ENCODE results near the gene CAMK2D.
A peak's percentile ranks its signal among the peaks of the same experiment; 100 is the strongest.

CAMK2D gene

DNA sequence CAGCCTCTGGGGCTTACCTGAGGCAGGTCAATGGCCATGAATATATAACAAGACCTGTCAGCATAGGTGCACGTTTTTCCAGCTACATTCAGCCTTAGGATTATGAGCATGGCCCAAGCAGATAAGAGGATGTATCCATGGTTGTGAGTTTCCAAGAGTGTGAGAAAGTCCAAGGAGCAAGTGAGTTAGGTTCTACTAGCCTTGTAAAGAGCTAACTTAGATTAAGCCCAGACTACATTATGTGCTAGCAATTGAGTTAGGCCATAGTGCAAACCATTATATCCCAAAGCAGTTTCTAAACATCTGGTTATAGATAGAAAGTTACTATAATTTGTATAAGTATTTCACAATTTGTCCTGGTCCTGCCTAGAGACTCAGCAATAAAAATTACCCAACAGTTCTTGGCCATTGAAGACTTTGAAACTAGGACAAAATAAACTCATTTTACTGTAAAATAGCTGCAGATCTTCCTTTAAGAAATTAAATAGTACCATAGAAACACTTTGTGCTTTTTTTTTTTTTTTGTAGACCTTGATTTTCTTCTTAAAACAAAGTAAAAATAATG is 312.0 kb downstream of the CAMK2D start:
- DNase-seq: no peak
- in situ Hi-C loops (cut with HindIII; ENCODE audit: low pct_ligation_motif_present, low pct_unique_long_range_greater_than_20kb, low sequenced_read_pairs): no loop called here

DNA sequence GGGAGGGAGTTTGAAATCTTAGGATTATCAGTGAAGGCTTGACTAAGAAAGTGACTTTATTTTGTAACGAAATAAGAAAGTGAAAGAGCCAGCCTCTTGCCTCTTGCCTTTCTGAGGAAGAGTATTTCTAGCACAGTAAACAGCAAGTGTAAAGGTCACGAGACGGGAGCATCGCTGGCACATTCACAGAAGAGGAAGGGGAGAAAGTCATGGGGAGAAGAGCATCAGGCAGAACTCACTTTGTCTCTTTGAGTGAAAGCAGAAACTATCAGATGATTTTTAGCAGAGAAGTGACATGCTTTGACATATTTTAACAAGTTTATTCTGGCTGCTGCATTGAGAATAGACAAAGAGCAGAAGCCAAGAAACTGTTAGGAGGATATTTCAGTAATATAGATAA is 313.8 kb downstream of the CAMK2D start:
- no peak for DNase-seq
- in situ Hi-C loops (cut with HindIII; ENCODE audit: low pct_ligation_motif_present, low pct_unique_long_range_greater_than_20kb, low sequenced_read_pairs): no loop called here

GRCh38 chr4:113447061-113447460 is 314.5 kb downstream of the CAMK2D start:
- no peak for DNase-seq
- in situ Hi-C loops (cut with HindIII; ENCODE audit: low pct_ligation_motif_present, low pct_unique_long_range_greater_than_20kb, low sequenced_read_pairs): no loop called here

GRCh38 chr4:113446019-113446418 is 315.5 kb downstream of the CAMK2D start:
- in situ Hi-C loops (cut with HindIII; ENCODE audit: low pct_ligation_motif_present, low pct_unique_long_range_greater_than_20kb, low sequenced_read_pairs): no loop called here
- DNase-seq: no peak

GRCh38 chr4:113445286-113445685 is 316.3 kb downstream of the CAMK2D start:
- in situ Hi-C loops (cut with HindIII; ENCODE audit: low pct_ligation_motif_present, low pct_unique_long_range_greater_than_20kb, low sequenced_read_pairs): no loop called here
- DNase-seq: no peak

DNA sequence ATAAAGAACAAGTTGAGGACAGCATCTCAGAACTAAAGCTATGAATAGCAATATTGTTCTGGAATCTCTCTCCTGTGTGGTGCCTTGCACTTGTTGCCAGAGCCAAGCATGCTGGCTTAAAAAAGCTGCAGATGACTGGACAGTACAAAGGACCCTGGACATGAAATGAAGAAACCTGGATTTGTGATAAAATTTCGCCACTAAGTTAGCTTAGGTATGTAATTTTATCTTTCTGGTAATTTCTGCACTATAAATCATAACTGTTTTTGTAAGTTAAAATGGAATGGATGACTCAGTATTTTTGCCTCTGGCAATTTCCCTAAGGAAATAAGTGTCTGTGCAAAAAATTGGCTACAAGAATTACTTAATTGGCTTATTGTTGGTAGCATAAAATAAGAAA is 317.2 kb downstream of the CAMK2D start:
- DNase-seq: no peak
- in situ Hi-C loops (cut with HindIII; ENCODE audit: low pct_ligation_motif_present, low pct_unique_long_range_greater_than_20kb, low sequenced_read_pairs): no loop called here

DNA sequence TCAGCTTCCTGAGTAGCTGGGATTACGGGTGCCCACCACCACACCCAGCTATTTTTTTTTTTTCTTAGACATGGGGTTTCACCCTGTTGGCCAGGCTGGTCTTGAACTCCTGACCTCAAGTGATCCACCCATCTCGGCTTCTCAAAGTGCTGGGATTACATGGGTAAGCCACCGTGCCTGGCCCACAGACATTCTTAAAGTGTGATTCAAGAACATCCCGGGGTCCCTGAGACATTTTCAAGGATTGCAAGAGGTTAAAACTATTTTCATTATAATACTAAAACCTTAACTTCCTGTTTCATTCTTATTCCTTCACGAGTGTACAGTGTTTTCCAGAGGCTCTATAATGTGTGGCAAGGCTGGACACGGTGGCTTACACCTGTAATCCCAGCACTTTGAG is 318.7 kb downstream of the CAMK2D start:
- no peak for DNase-seq
- in situ Hi-C loops (cut with HindIII; ENCODE audit: low pct_ligation_motif_present, low pct_unique_long_range_greater_than_20kb, low sequenced_read_pairs): no loop called here

DNA sequence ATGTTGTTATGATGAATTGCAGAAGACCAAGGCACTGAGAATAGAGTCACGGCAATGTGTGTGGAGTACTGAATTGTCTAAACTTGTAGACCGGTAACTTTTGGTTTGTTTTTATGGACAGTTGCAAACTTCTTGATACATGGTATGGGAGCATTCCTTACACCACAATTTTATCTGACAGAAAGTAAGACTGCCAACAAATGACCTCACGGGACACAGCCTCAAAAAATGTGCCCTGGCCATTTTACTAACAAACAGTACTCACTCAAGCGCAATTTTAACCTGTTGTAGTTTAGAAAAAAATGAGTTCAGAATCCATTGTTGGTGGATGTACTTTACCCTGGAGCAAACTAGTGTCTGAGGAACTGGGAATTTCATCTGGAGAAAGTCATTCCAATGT is 321.2 kb downstream of the CAMK2D start:
- in situ Hi-C loops (cut with HindIII; ENCODE audit: low pct_ligation_motif_present, low pct_unique_long_range_greater_than_20kb, low sequenced_read_pairs): no loop called here
- no peak for DNase-seq

GRCh38 chr4:113438596-113438995 is 322.9 kb downstream of the CAMK2D start:
- DNase-seq: no peak
- in situ Hi-C loops (cut with HindIII; ENCODE audit: low pct_ligation_motif_present, low pct_unique_long_range_greater_than_20kb, low sequenced_read_pairs): no loop called here

- DNase-seq: no peak
- in situ Hi-C loops (cut with HindIII; ENCODE audit: low pct_ligation_motif_present, low pct_unique_long_range_greater_than_20kb, low sequenced_read_pairs): no loop called here
These were observed 324.4 kb downstream of the CAMK2D start for GRCh38 chr4:113437129-113437528.

DNA sequence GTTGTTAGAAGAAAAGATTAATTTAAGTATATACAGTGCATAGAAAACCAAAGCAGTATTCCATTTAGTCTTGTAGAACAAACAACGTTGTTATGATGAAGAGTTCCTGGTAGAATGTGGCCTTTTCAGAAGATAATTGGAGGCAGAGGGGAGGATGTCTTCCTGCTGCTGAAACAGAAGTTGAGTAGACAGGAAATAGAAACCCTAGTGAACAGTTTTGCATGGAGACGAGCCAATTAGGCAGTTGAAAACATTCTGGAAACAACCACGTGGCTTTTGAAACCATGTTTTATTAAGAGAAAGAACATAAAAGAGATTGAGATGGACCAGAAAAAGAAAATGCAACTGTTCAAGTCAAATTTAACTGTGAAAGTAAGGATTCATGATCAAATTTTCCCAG is 325.2 kb downstream of the CAMK2D start:
- in situ Hi-C loops (cut with HindIII; ENCODE audit: low pct_ligation_motif_present, low pct_unique_long_range_greater_than_20kb, low sequenced_read_pairs): no loop called here
- DNase-seq: no peak

DNA sequence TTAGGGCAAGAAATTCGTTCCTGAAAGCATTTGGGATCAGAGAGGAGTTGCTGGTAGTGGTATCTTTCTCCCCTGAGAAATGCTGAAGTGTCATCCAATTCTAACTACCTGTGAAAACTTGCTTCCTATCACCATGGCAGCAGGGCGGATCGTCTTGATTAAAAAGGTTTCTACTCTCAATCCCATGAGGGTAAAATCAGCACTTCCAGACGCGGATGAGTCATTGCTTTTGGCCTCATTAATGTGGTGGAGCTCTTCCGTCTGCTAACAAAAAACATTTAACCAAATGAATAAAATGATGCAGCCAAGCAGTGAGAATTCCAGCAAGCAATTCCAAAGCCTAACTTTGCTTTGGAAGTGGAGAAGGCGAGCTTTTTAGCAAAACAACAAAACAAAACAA is 325.6 kb downstream of the CAMK2D start:
- no peak for DNase-seq
- in situ Hi-C loops (cut with HindIII; ENCODE audit: low pct_ligation_motif_present, low pct_unique_long_range_greater_than_20kb, low sequenced_read_pairs): no loop called here

- peak; percentile 41 for DNase-seq
- in situ Hi-C loops (cut with HindIII; ENCODE audit: low pct_ligation_motif_present, low pct_unique_long_range_greater_than_20kb, low sequenced_read_pairs): no loop called here
These were observed 327.3 kb downstream of the CAMK2D start for GRCh38 chr4:113434247-113434587.

GRCh38 chr4:113433536-113434246 is 327.8 kb downstream of the CAMK2D start:
- in situ Hi-C loops (cut with HindIII; ENCODE audit: low pct_ligation_motif_present, low pct_unique_long_range_greater_than_20kb, low sequenced_read_pairs): no loop called here
- no peak for DNase-seq

DNA sequence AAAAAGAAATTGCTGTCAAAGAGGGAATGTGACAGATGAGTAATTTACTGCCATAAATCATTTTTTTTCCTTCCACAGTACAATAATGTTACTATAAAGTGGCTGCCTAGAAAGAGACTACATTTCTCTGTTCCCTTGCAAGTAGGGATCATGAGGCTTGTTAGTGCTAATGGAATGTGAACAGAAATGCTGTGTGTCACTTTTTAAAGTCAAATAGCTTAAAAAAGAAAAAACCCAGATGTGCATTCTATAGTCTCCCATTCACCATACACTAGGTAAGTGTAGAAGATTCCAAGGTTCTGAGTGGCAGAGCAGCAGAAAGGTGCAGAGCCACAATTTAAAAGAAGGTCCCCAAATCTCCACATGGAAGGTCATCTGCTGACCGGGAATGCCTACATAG is 328.4 kb downstream of the CAMK2D start:
- in situ Hi-C loops (cut with HindIII; ENCODE audit: low pct_ligation_motif_present, low pct_unique_long_range_greater_than_20kb, low sequenced_read_pairs): no loop called here
- no peak for DNase-seq

DNA sequence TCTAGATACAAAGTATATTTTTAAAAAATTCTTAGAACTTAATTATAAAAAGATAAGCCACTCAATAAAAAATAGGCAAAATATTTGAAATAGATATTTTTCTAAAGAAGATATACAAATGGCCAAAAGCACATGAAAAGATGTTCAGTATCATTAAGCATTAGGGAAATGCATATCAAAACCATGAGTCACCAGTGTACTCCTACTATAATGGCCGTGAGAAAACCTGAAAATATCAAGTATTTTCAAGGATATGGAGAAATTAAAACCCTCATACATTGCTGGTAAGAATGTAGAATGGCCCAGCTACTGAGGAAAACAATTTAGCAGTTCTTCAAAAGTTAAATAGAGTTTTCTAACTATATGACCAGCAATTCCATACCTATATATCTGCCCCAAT is 337.9 kb downstream of the CAMK2D start:
- in situ Hi-C loops (cut with HindIII; ENCODE audit: low pct_ligation_motif_present, low pct_unique_long_range_greater_than_20kb, low sequenced_read_pairs): no loop called here
- DNase-seq: no peak

DNA sequence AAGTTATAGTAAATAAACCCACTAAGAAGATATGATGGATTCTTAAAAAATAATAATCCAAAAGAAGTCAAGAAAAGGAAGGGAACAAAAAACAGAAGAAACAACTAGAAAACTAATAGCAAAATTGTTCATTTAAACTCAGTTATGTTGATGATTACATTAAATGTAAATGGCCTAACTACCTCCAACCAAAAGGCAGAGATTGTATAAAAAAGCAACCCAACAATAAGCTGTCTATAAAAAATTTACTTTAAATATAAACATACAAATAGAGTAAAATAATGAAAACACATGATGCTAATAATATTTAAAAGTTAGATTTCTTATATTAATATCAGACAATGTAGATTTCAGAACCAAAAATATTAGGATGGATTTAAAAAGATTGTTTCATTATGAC is 340.6 kb downstream of the CAMK2D start:
- no peak for DNase-seq
- in situ Hi-C loops (cut with HindIII; ENCODE audit: low pct_ligation_motif_present, low pct_unique_long_range_greater_than_20kb, low sequenced_read_pairs): no loop called here

GRCh38 chr4:113419631-113420030 is 341.9 kb downstream of the CAMK2D start:
- no peak for DNase-seq
- in situ Hi-C loops (cut with HindIII; ENCODE audit: low pct_ligation_motif_present, low pct_unique_long_range_greater_than_20kb, low sequenced_read_pairs): no loop called here

DNA sequence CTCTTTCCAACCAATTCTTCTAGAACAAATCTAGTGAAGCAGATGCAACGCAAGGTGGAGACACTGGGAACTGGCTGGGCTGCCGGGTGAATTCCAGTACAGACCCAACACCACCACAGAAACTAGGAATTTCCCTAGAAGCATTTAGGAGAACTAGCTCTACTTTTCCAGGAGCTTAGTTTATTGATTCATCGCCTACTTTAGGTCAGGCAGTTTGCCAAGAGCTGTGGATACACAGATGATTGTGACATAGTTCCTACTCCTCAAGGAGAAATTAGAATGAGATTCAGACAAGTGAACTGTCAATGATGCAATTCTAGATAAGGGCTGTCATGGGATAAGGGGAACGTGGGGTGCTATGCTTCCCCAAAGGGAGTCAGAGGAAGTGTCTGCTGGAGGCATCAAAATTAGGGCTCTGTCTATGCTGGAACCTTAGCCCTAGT is 350.0 kb downstream of the CAMK2D start:
- DNase-seq: peak; percentile 12
- in situ Hi-C loops (cut with HindIII; ENCODE audit: low pct_ligation_motif_present, low pct_unique_long_range_greater_than_20kb, low sequenced_read_pairs): no loop called here

GRCh38 chr4:113410686-113411085 is 350.9 kb downstream of the CAMK2D start:
- DNase-seq: no peak
- in situ Hi-C loops (cut with HindIII; ENCODE audit: low pct_ligation_motif_present, low pct_unique_long_range_greater_than_20kb, low sequenced_read_pairs): no loop called here

DNA sequence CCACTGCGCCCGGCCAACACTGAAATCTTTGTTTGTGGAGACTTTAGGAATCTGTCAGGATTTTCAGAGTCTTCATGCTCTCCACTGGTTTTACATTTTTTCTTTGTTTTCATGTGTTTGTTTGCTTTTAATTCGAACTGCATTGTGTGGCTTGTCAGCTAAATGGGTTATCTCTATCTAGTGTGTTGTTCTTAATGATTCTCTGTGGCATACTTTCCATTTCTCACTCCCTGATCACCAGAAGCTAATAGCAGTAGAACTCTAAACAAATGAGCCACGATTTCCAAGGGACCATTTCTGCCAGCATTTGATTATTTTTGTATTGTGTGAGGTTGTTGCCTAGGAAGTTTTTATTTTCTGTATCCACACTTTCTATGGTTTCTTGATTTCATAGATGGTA is 352.4 kb downstream of the CAMK2D start:
- in situ Hi-C loops (cut with HindIII; ENCODE audit: low pct_ligation_motif_present, low pct_unique_long_range_greater_than_20kb, low sequenced_read_pairs): no loop called here
- DNase-seq: no peak

Data from ACHN (cell line).